K562 (cell line): ENCODE data around the gene TRAF7. TPM values are rescaled to one million over a fixed set of nuclear protein-coding genes. Genes with fewer than 3 reads are reported as not detected.

Source experiments
- ARHGAP35 ChIP-seq: fragments of 450-650 bp; IDR thresholded peaks from 2 replicates; pipeline ENCODE4 v1.6.1; 2018; ENCODE audit not compliant: partially characterized antibody
- CTBP1 ChIP-seq: fragments of 450-650 bp; IDR thresholded peaks from 2 replicates; pipeline ENCODE4 v1.6.1; 2016; ENCODE audit warnings: borderline replicate concordance
- GABPB1 ChIP-seq: sonication (generic); formaldehyde crosslinking; IDR thresholded peaks from 2 replicates; pipeline ENCODE4 v1.8.0; 2022; ENCODE audit warnings: mild to moderate bottlenecking, missing genetic modification reagents
- POLR2G ChIP-seq: fragments of 200-400 bp; formaldehyde crosslinking; IDR thresholded peaks from 2 replicates; pipeline ENCODE4 v1.6.1; 2017; ENCODE audit warnings: low read depth, mild to moderate bottlenecking, antibody characterized with exemption, low read length, moderate library complexity
- RBM17 ChIP-seq: fragments of 200-400 bp; formaldehyde crosslinking; IDR thresholded peaks from 2 replicates; pipeline ENCODE4 v1.6.1; 2017; ENCODE audit warnings: low read depth, mild to moderate bottlenecking, low read length, borderline replicate concordance
- TCF15 ChIP-seq: fragments of 250-450 bp; sonication (Bioruptor Pico); IDR thresholded peaks from 2 replicates; pipeline ENCODE4 v1.8.0; 2022; ENCODE audit warnings: moderate library complexity, mild to moderate bottlenecking, inconsistent platforms
- TCF3 ChIP-seq: sonication (generic); formaldehyde crosslinking; IDR thresholded peaks from 2 replicates; pipeline ENCODE4 v1.4.0; 2020; ENCODE audit warnings: mild to moderate bottlenecking, missing genetic modification reagents
- ZBTB33 ChIP-seq: sonication (generic); formaldehyde crosslinking; IDR thresholded peaks from 2 replicates; pipeline ENCODE4 v1.8.1; 2023; ENCODE audit warnings: mild to moderate bottlenecking, missing genetic modification reagents
- ZBTB7A ChIP-seq: IDR thresholded peaks from 2 replicates; pipeline ENCODE4 v1.6.1; 2011; ENCODE audit warnings: low read depth, mild to moderate bottlenecking, low read length, moderate library complexity, borderline replicate concordance; ENCODE audit not compliant: control insufficient read depth
- polyA plus RNA-seq, 8 experiments: library from polyadenylated mRNA; depleted of rRNA in 4 of 8; stranded (reverse) in 5 of 8; unstranded in 3 of 8; fragments of >200 nt; fragmentation: Nextera tagmentation in 2 of 8; fragmentation: Illumina TruSeq in 1 of 8; extraction: Ambion mirVana in 2 of 8; extraction: Trizol in 1 of 8; gene quantifications; 2 replicates each; pipeline versions ENCODE4 v1.2.1 to v1.2.3, GENCODE V29; 2011 to 2014; ENCODE audit warnings: inconsistent platforms in 1 of 8, missing spikeins in 1 of 8
- total RNA-seq, 7 experiments: library from RNA; depleted of rRNA in 6 of 7; stranded (reverse); fragments of >200 nt in 6 of 7; fragmentation: Illumina TruSeq in 2 of 7; extraction: Trizol in 2 of 7; gene quantifications; 2 replicates each; pipeline versions ENCODE4 v1.2.1 to v1.2.3, GENCODE V29; 2011 to 2021; ENCODE audit warnings: low replicate concordance in 1 of 7
- TF ChIP-seq, protein P1 (sequence below): fragments of 250-450 bp; sonication (Bioruptor Pico); IDR thresholded peaks from 2 replicates; pipeline ENCODE4 v1.5.0; 2020; ENCODE audit warnings: mild to moderate bottlenecking, borderline replicate concordance
- TF ChIP-seq, protein P2 (sequence below), 2 experiments: fragments of 450-650 bp in 1 of 2; sonication (generic) in 1 of 2; formaldehyde crosslinking in 1 of 2; IDR thresholded peaks; 2 replicates each; pipeline versions ENCODE4 v1.7.1 to v1.9.0; 2016 to 2022; ENCODE audit warnings: inconsistent platforms in 1 of 2, mild to moderate bottlenecking in 1 of 2, missing genetic modification reagents in 1 of 2

Gene TRAF7
- total and polyA plus RNA-seq, 9 of the 15 experiments (the other 6 are each of a cell fraction or from before 2014, with no cell fraction given): 1.1 to 113 (median 41.6) TPM

DNA sequence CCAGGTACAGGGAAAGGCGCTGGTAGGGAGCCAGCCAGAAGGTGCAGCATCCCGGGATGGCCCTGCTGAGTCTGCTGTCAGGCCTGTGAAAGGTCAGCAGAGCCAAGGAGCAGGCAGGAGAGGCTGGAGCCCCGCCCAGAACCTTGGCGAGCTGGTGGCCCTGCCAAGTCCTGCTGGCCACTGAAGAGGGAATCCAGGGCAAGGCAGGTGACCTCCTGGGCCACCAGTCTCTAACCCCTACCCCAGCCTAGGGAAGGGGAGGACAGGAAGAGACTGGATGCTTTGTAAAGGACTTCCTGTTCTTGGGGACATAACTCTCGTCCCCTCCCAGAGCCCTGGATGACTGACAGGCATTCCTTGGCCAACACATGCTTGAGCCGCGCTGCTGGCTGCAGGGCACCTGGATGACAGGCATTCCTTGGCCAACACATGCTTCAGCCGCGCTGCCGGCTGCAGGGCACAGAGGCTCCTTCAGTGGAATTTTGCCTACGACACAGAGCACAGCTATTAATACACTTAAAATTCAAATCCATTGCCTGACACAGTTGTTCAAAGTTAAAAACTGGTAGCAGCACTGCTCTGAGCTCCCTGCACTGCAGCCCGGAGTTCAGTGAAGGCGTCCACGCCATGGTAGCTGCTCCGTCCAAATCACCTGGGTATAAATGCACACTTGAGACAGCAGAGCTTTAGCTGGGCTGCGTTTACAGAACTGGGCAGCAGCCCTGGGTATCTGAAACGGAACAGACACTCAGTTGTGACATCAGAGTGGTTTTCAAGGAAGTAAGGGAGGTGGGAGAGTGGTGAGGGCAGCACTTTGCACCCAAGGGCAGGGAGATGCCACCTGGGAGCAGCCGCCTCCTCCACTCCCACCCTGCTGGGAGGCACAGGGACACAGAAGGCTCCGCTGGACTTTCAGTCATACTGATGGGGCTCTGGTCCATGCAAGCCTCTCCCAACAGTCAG lies 57.1 kb downstream of the TRAF7 start (continued):
- TF ChIP-seq TCF3 (CRISPR knock-in tag) (no peak), ZBTB7A (peak; percentile 29; the same call in 1 of the 2 replicates), POLR2G (peak; percentile 69), GABPB1 (peak; percentile 31; the same call in 1 of the 2 replicates), ZBTB33 (CRISPR knock-in tag) (no peak), TCF15 (CRISPR knock-in tag) (no peak), CTBP1 (no peak), RBM17 (no peak), ARHGAP35 (no peak)
- TF ChIP-seq, protein P1, sequence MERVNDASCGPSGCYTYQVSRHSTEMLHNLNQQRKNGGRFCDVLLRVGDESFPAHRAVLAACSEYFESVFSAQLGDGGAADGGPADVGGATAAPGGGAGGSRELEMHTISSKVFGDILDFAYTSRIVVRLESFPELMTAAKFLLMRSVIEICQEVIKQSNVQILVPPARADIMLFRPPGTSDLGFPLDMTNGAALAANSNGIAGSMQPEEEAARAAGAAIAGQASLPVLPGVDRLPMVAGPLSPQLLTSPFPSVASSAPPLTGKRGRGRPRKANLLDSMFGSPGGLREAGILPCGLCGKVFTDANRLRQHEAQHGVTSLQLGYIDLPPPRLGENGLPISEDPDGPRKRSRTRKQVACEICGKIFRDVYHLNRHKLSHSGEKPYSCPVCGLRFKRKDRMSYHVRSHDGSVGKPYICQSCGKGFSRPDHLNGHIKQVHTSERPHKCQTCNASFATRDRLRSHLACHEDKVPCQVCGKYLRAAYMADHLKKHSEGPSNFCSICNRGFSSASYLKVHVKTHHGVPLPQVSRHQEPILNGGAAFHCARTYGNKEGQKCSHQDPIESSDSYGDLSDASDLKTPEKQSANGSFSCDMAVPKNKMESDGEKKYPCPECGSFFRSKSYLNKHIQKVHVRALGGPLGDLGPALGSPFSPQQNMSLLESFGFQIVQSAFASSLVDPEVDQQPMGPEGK (CRISPR knock-in tag): no peak
- TF ChIP-seq, protein P2, sequence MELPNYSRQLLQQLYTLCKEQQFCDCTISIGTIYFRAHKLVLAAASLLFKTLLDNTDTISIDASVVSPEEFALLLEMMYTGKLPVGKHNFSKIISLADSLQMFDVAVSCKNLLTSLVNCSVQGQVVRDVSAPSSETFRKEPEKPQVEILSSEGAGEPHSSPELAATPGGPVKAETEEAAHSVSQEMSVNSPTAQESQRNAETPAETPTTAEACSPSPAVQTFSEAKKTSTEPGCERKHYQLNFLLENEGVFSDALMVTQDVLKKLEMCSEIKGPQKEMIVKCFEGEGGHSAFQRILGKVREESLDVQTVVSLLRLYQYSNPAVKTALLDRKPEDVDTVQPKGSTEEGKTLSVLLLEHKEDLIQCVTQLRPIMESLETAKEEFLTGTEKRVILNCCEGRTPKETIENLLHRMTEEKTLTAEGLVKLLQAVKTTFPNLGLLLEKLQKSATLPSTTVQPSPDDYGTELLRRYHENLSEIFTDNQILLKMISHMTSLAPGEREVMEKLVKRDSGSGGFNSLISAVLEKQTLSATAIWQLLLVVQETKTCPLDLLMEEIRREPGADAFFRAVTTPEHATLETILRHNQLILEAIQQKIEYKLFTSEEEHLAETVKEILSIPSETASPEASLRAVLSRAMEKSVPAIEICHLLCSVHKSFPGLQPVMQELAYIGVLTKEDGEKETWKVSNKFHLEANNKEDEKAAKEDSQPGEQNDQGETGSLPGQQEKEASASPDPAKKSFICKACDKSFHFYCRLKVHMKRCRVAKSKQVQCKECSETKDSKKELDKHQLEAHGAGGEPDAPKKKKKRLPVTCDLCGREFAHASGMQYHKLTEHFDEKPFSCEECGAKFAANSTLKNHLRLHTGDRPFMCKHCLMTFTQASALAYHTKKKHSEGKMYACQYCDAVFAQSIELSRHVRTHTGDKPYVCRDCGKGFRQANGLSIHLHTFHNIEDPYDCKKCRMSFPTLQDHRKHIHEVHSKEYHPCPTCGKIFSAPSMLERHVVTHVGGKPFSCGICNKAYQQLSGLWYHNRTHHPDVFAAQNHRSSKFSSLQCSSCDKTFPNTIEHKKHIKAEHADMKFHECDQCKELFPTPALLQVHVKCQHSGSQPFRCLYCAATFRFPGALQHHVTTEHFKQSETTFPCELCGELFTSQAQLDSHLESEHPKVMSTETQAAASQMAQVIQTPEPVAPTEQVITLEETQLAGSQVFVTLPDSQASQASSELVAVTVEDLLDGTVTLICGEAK (IDR thresholded peaks at IDR 0.05): peak; percentile 58; the same call in 1 of the 2 replicates
- TF ChIP-seq, protein P2 (CRISPR knock-in tag; IDR thresholded peaks at IDR 0.05): no peak
